Neural cell (in vitro differentiated cells): Measurements from ENCODE around the gene BLOC1S1. TPM values are rescaled to one million over a fixed set of nuclear protein-coding genes. Genes with fewer than 3 reads are reported as not detected.
A peak's percentile ranks its signal among the peaks of the same experiment; 100 is the strongest.

Source experiments
- H2AFZ ChIP-seq: fragments of 200-600, 300-800 bp; sonication (generic), shearing (Covaris generic); 2 replicates; pipeline ENCODE4 v1.6.0; 2014; ENCODE audit warnings: low read depth, mild to moderate bottlenecking, antibody characterized with exemption, low read length, moderate library complexity
- H3F3A ChIP-seq: fragments of 200-600 bp; shearing (Covaris generic); 2 replicates; pipeline ENCODE4 v1.6.1; 2016; ENCODE audit warnings: mild to moderate bottlenecking, moderate library complexity, mixed read lengths, antibody characterized with exemption, low read length; ENCODE audit not compliant: insufficient read depth, poor library complexity, severe bottlenecking
- H3K27ac ChIP-seq: fragments of 200-600, 300-800 bp; sonication (generic), shearing (Covaris generic); 2 replicates; pipeline ENCODE4 v1.5.1; 2014; ENCODE audit warnings: mild to moderate bottlenecking, low read length, moderate library complexity
- H3K27me3 ChIP-seq: fragments of 300-800, 200-600 bp; sonication (generic), shearing (Covaris generic); 2 replicates; pipeline ENCODE4 v1.6.0; 2014; ENCODE audit warnings: mild to moderate bottlenecking, low read depth, low read length, moderate library complexity; ENCODE audit not compliant: insufficient read depth
- H3K36me3 ChIP-seq: fragments of 300-800, 200-600 bp; sonication (generic), shearing (Covaris generic); 2 replicates; pipeline ENCODE4 v1.5.1; 2014; ENCODE audit warnings: mild to moderate bottlenecking, antibody characterized with exemption, low read length, moderate library complexity; ENCODE audit not compliant: insufficient read depth
- H3K4me2 ChIP-seq: fragments of 300-800, 200-600 bp; sonication (generic), shearing (Covaris generic); 2 replicates; pipeline ENCODE4 v1.6.0; 2014; ENCODE audit warnings: mild to moderate bottlenecking, low read length
- H3K4me3 ChIP-seq: fragments of 300-800, 200-600 bp; sonication (generic), shearing (Covaris generic); 2 replicates; pipeline ENCODE4 v1.5.1; 2014; ENCODE audit warnings: mild to moderate bottlenecking, low read length, moderate library complexity
- H3K79me2 ChIP-seq: fragments of 200-600 bp; shearing (Covaris generic); replicated peaks from 2 replicates; pipeline ENCODE4 v1.6.0; 2014; ENCODE audit warnings: mild to moderate bottlenecking, low read length, moderate library complexity; ENCODE audit not compliant: insufficient read depth
- H3K9ac ChIP-seq: fragments of 300-800, 200-600 bp; sonication (generic), shearing (Covaris generic); 2 replicates; pipeline ENCODE4 v1.6.1; 2016; ENCODE audit warnings: mild to moderate bottlenecking, low read length, mixed read lengths
- H3K9me2 ChIP-seq: fragments of 200-600 bp; shearing (Covaris generic); 2 replicates; pipeline ENCODE4 v1.6.1; 2016; ENCODE audit warnings: mild to moderate bottlenecking, low read length, mixed read lengths; ENCODE audit not compliant: insufficient read depth
- H3K9me3 ChIP-seq: fragments of 200-600, 300-800 bp; sonication (generic), shearing (Covaris generic); 2 replicates; pipeline ENCODE4 v1.6.1; 2016; ENCODE audit warnings: mild to moderate bottlenecking, mixed run types, low read length, moderate library complexity, mixed read lengths
- H4K20me1 ChIP-seq: fragments of 200-600 bp; shearing (Covaris generic); 2 replicates; pipeline ENCODE4 v1.6.1; 2016; ENCODE audit warnings: mild to moderate bottlenecking, mixed run types; ENCODE audit not compliant: insufficient read depth
- CTCF ChIP-seq: fragments of 450-650 bp; IDR thresholded peaks from 2 replicates; pipeline ENCODE4 v1.5.1; 2014; ENCODE audit warnings: antibody characterized with exemption, mild to moderate bottlenecking, moderate library complexity; ENCODE audit not compliant: poor library complexity, severe bottlenecking
- EP300 ChIP-seq: fragments of 450-650 bp; conservative IDR thresholded peaks from 2 replicates; pipeline ENCODE4 v1.6.1; 2014; ENCODE audit warnings: antibody characterized with exemption, mild to moderate bottlenecking, moderate library complexity; ENCODE audit not compliant: poor library complexity, severe bottlenecking
- EZH2 ChIP-seq: fragments of 200-600, 300-800 bp; shearing (Covaris generic), sonication (generic); IDR thresholded peaks from 2 replicates; pipeline ENCODE4 v1.6.1; 2014; ENCODE audit warnings: antibody characterized with exemption, low read length, borderline replicate concordance, mild to moderate bottlenecking; ENCODE audit not compliant: insufficient read depth, poor library complexity, severe bottlenecking
- MXI1 ChIP-seq: fragments of 450-650 bp; conservative IDR thresholded peaks from 2 replicates; pipeline ENCODE4 v1.6.1; 2014; ENCODE audit warnings: antibody characterized with exemption, mild to moderate bottlenecking; ENCODE audit not compliant: poor library complexity, severe bottlenecking
- POLR2AphosphoS5 ChIP-seq: IDR thresholded peaks from 2 replicates; pipeline ENCODE4 v1.6.1; 2012
- RAD21 ChIP-seq: fragments of 450-650 bp; conservative IDR thresholded peaks from 2 replicates; pipeline ENCODE4 v1.6.1; 2014; ENCODE audit warnings: antibody characterized with exemption, mild to moderate bottlenecking, moderate library complexity
- REST ChIP-seq: IDR thresholded peaks from 2 replicates; pipeline ENCODE4 v1.6.1; 2012; ENCODE audit warnings: borderline replicate concordance
- SMC3 ChIP-seq: fragments of 450-650 bp; conservative IDR thresholded peaks from 2 replicates; pipeline ENCODE4 v1.6.1; 2014; ENCODE audit warnings: antibody characterized with exemption, mild to moderate bottlenecking, moderate library complexity; ENCODE audit not compliant: poor library complexity
- TAF1 ChIP-seq: IDR thresholded peaks from 2 replicates; pipeline ENCODE4 v1.6.1; 2012; ENCODE audit warnings: low read depth
- polyA plus RNA-seq: library from polyadenylated mRNA; depleted of rRNA; stranded (reverse); fragments of >200 nt; gene quantifications from 2 replicates; pipeline ENCODE4 v1.2.3, GENCODE V29; 2014

BLOC1S1 gene
- polyA plus RNA-seq, 1 donor from 2014 or later, result 217 TPM

GRCh38 chr12:55738123-55739024 lies 22.5 kb downstream of the BLOC1S1 start:
- no peaks in the 10 kb centered on the region for H3K27me3 ChIP-seq
- peaks cover 7% of the 10 kb centered on the region for H3K79me2 ChIP-seq
- peak overlapping the region; percentile 97 for H3K27ac ChIP-seq
- H3F3A ChIP-seq, result peaks cover 9% of the 10 kb centered on the region
- H2AFZ ChIP-seq, result peak overlapping the region; percentile 77
- no peaks in the 10 kb centered on the region for H3K9me2 ChIP-seq
- H3K36me3 ChIP-seq, result no peaks in the 10 kb centered on the region
- H3K4me3 ChIP-seq, result peak overlapping the region; percentile 69
- TF ChIP-seq MXI1, result peak; percentile 65
- peak; percentile 91 for TF ChIP-seq RAD21
- peak; percentile 11 for TF ChIP-seq EP300
- peak; percentile 95 for TF ChIP-seq CTCF
- peak; percentile 84 for TF ChIP-seq POLR2AphosphoS5
- TF ChIP-seq REST, result peak; percentile 30
- TF ChIP-seq SMC3, result peak; percentile 87
- no peak for TF ChIP-seq TAF1
- TF ChIP-seq EZH2, result no peak
- no peaks in the 10 kb centered on the region for H4K20me1 ChIP-seq
- H3K9ac ChIP-seq, result peak overlapping the region; percentile 87
- H3K9me3 ChIP-seq, result no peaks in the 10 kb centered on the region
- peak overlapping the region; percentile 96 for H3K4me2 ChIP-seq

DNA sequence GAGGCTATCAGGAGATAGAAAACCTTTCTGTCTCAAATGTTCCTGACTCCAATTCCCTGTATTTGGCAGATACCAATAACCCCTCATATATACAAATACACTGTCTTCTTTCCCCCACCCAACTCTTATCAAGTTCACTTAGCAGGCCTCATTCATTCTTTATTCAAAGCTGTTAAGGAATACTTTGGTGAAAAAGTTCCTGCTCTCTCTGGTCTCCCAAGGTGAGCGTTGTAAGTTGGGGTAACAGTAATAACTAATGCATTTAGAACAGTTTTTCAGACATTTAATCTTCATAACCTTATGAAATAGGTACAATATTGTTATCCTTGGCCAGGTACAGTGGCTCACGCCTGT lies 23.2 kb downstream of the BLOC1S1 start:
- H3K4me2 ChIP-seq, result no peak overlapping the region
- H3K36me3 ChIP-seq, result no peaks in the 10 kb centered on the region
- peaks cover 12% of the 10 kb centered on the region for H3F3A ChIP-seq
- peaks cover 13% of the 10 kb centered on the region for H3K79me2 ChIP-seq
- no peaks in the 10 kb centered on the region for H3K9me2 ChIP-seq
- no peak overlapping the region for H2AFZ ChIP-seq
- no peaks in the 10 kb centered on the region for H3K9me3 ChIP-seq
- H4K20me1 ChIP-seq, result no peaks in the 10 kb centered on the region
- TF ChIP-seq CTCF (no peak), EP300 (no peak), RAD21 (no peak), POLR2AphosphoS5 (no peak)
- H3K27ac ChIP-seq, result no peak overlapping the region
- H3K27me3 ChIP-seq, result no peaks in the 10 kb centered on the region
- H3K4me3 ChIP-seq, result peak overlapping the region; percentile 69
- H3K9ac ChIP-seq, result no peak overlapping the region
